HepG2 (cell line): ENCODE results near the gene PSMB9. TPM values are rescaled to one million over a fixed set of nuclear protein-coding genes. Genes with fewer than 3 reads are reported as not detected.

ENCODE experiments used
- ATAC-seq: fragments of 200-7000 bp; cut with Tn5 transposase; 3 replicates; pipeline ENCODE4 v1.9.1; 2020; ENCODE audit warnings: mild to moderate bottlenecking, moderate library complexity
- Bru-seq: library from RNA; stranded (reverse); fragments of 400-500 nt; gene quantifications from one replicate; lab custom pipeline; 2021; lab: Mats Ljungman, UMichigan
- BruChase-seq, 2 experiments: library from RNA; stranded (reverse); fragments of 400-500 nt; gene quantifications; one replicate each; lab custom pipeline; 2021; lab: Mats Ljungman, UMichigan
- BruUV-seq: library from RNA; stranded (reverse); fragments of 400-500 nt; replicated peaks from 2 replicates; lab custom pipeline; 2021; lab: Mats Ljungman, UMichigan
- CTCF ChIA-PET: fragments of 300-600 bp; formaldehyde crosslinking; extraction: SDS; loops from one replicate; lab custom pipeline; 2021; ENCODE audit warnings: low total read pairs, inconsistent platforms, low intra/inter-chr PET ratio; lab: Yijun Ruan, JAX
- POLR2A ChIA-PET: fragments of 350-600 bp; sonication (Branson Sonifier 250); formaldehyde crosslinking; loops from one replicate; lab custom pipeline; 2020; ENCODE audit warnings: antibody characterized with exemption, inconsistent platforms; lab: Yijun Ruan, JAX
- DNase-seq: peaks from one replicate; pipeline ENCODE4 v3.0.0-alpha.2; 2015; ENCODE audit warnings: low spot score
- FAIRE-seq: peaks from 3 replicates; lab custom pipeline; 2011; peaks lifted over from hg19 to GRCh38; lab: Jason Lieb, UNC
- H2AFZ ChIP-seq: one replicate; pipeline ENCODE4 v1.6.1; 2011; ENCODE audit warnings: low read length, inconsistent platforms
- H3K27ac ChIP-seq: fragments of 300-600 bp; 3 replicates; pipeline ENCODE4 v1.8.0; 2011; ENCODE audit warnings: mixed run types, mild to moderate bottlenecking, mixed read lengths, low read length, inconsistent platforms; ENCODE audit not compliant: insufficient read depth; ENCODE audit errors: extremely low read length
- H3K27me3 ChIP-seq, 2 experiments: fragments of 200-600 bp in 1 of 2; 2 replicates in 1 of 2; 3 replicates in 1 of 2; pipeline versions ENCODE4 v1.6.0 to v1.8.0; 2011; ENCODE audit warnings: low read length in 2 of 2, mild to moderate bottlenecking in 2 of 2, moderate library complexity in 2 of 2, inconsistent platforms in 1 of 2; ENCODE audit not compliant: insufficient read depth in 2 of 2, control insufficient read depth in 1 of 2
- H3K36me3 ChIP-seq, 2 experiments: fragments of 200-600 bp in 1 of 2; replicated peaks in 1 of 2; 2 replicates in 1 of 2; 3 replicates in 1 of 2; pipeline versions ENCODE4 v1.5.1 to v1.8.0; 2011; ENCODE audit warnings: low read length in 2 of 2, inconsistent platforms in 1 of 2; ENCODE audit not compliant: insufficient read depth in 2 of 2, control insufficient read depth in 1 of 2
- H3K4me1 ChIP-seq: 2 replicates; pipeline ENCODE4 v1.5.1; 2012; ENCODE audit warnings: low read length, inconsistent platforms; ENCODE audit not compliant: insufficient read depth
- H3K4me2 ChIP-seq: 2 replicates; pipeline ENCODE4 v1.6.0; 2011; ENCODE audit warnings: low read depth, low read length, inconsistent platforms
- H3K4me3 ChIP-seq, 3 experiments: fragments of 200-600 bp in 1 of 3; sonication (generic), shearing (Covaris generic) in 1 of 3; replicated peaks in 1 of 3; 2 replicates each; pipeline ENCODE4 v1.5.1; 2011 to 2016; ENCODE audit warnings: low read length in 3 of 3, inconsistent platforms in 2 of 3, low read depth in 2 of 3, mild to moderate bottlenecking in 2 of 3, control low read depth in 1 of 3, mixed read lengths in 1 of 3; ENCODE audit not compliant: insufficient read depth in 1 of 3
- H3K79me2 ChIP-seq: one replicate; pipeline ENCODE4 v1.6.1; 2011; ENCODE audit warnings: low read length, inconsistent platforms; ENCODE audit not compliant: insufficient read depth
- H3K9ac ChIP-seq: 2 replicates; pipeline ENCODE4 v1.6.0; 2011; ENCODE audit warnings: mild to moderate bottlenecking, low read depth, low read length, inconsistent platforms; ENCODE audit not compliant: insufficient read depth
- H3K9me3 ChIP-seq: 2 replicates; pipeline ENCODE4 v1.5.1; 2012; ENCODE audit warnings: mild to moderate bottlenecking, low read length
- H4K20me1 ChIP-seq: 2 replicates; pipeline ENCODE4 v1.6.0; 2011; ENCODE audit warnings: inconsistent platforms, mild to moderate bottlenecking, low read length, moderate library complexity; ENCODE audit not compliant: insufficient read depth
- CREB1 ChIP-seq, 2 experiments: fragments of 450-650 bp in 1 of 2; IDR thresholded peaks; 2 replicates each; pipeline ENCODE4 v1.6.1; 2016 to 2017; ENCODE audit warnings: control low read depth in 1 of 2, mild to moderate bottlenecking in 1 of 2, missing compliant biosample characterization in 1 of 2, missing genetic modification characterization in 1 of 2
- FOXC1 ChIP-seq: sonication (generic); formaldehyde crosslinking; IDR thresholded peaks from 2 replicates; pipeline ENCODE4 v1.8.0; 2022; ENCODE audit warnings: mild to moderate bottlenecking, missing genetic modification reagents, borderline replicate concordance
- MTERF4 ChIP-seq: sonication (generic); formaldehyde crosslinking; IDR thresholded peaks from 2 replicates; pipeline ENCODE4 v1.8.0; 2023; ENCODE audit warnings: mild to moderate bottlenecking, missing genetic modification reagents
- PCBP1 ChIP-seq: fragments of 200-400 bp; formaldehyde crosslinking; IDR thresholded peaks from 2 replicates; pipeline ENCODE4 v1.6.1; 2017; ENCODE audit warnings: mild to moderate bottlenecking, low read depth, low read length, borderline replicate concordance
- SCMH1 ChIP-seq: sonication (generic); formaldehyde crosslinking; IDR thresholded peaks from 2 replicates; pipeline ENCODE4 v1.9.0; 2021; ENCODE audit warnings: missing genetic modification reagents, mild to moderate bottlenecking, borderline replicate concordance
- TEF ChIP-seq: sonication (generic); formaldehyde crosslinking; IDR thresholded peaks from 2 replicates; pipeline ENCODE4 v1.5.0; 2020; ENCODE audit warnings: missing genetic modification reagents
- TP53 ChIP-seq: sonication (generic); formaldehyde crosslinking; conservative IDR thresholded peaks from 2 replicates; pipeline ENCODE4 v1.4.0; 2020; ENCODE audit warnings: missing genetic modification reagents
- TSC22D2 ChIP-seq: sonication (generic); formaldehyde crosslinking; IDR thresholded peaks from 2 replicates; pipeline ENCODE4 v1.5.1; 2020; ENCODE audit warnings: missing genetic modification reagents, mild to moderate bottlenecking, borderline replicate concordance
- ZMYM2 ChIP-seq: sonication (generic); formaldehyde crosslinking; IDR thresholded peaks from 2 replicates; pipeline ENCODE4 v1.8.0; 2022; ENCODE audit warnings: mild to moderate bottlenecking, missing genetic modification reagents
- ZNF644 ChIP-seq: IDR thresholded peaks from 2 replicates; pipeline ENCODE4 v1.6.1; 2016; ENCODE audit warnings: low read depth
- ZNF746 ChIP-seq: sonication (generic); formaldehyde crosslinking; IDR thresholded peaks from 2 replicates; pipeline ENCODE4 v1.8.0; 2022; ENCODE audit warnings: mild to moderate bottlenecking, missing genetic modification reagents
- WGBS: methylation state at CpG from one replicate; pipeline ENCODE4 v1.1.6; 2017; ENCODE audit warnings: low lambda C conversion rate; 5-methylcytosine and 5-hydroxymethylcytosine counted together
- in situ Hi-C: cut with HindIII; loops from 2 replicates; pipeline ENCODE4 v1.10.0; 2017; ENCODE audit warnings: low pct_unique_long_range_greater_than_20kb; ENCODE audit not compliant: extremely low pct_ligation_motif_present
- intact Hi-C: fragments of 100-400 bp; cut with micrococcal nuclease; formaldehyde crosslinking; loops from one replicate; pipeline ENCODE4 v1.10.0; 2022; ENCODE audit not compliant: unreplicated experiment
- long read RNA-seq, 2 experiments: library from RNA in 1 of 2; library from polyadenylated mRNA in 1 of 2; stranded (forward) in 1 of 2; unstranded in 1 of 2; transcript quantifications; one replicate each; pipeline ENCODE4 v2.0.0, GENCODE V29; 2019 to 2022
- polyA minus RNA-seq, 3 experiments: library from RNA; depleted of rRNA, polyadenylated mRNA; stranded (reverse); fragments of >200 nt; gene quantifications; 2 replicates each; pipeline ENCODE4 v1.2.3, GENCODE V29; 2011; ENCODE audit warnings: low replicate concordance in 1 of 3
- polyA plus RNA-seq, 8 experiments: library from polyadenylated mRNA; depleted of rRNA in 3 of 8; stranded (reverse) in 7 of 8; unstranded in 1 of 8; fragments of >200 nt; fragmentation: Illumina TruSeq in 4 of 8; extraction: Trizol in 4 of 8; gene quantifications; 2 replicates each; pipeline versions ENCODE4 v1.2.1 to v1.2.3, GENCODE V29; 2011 to 2016; ENCODE audit warnings: low read depth in 4 of 8, missing spikeins in 1 of 8, mixed read lengths in 1 of 8; ENCODE audit not compliant: insufficient read depth in 1 of 8
- total RNA-seq, 5 experiments: library from RNA; depleted of rRNA; stranded (reverse); fragments of >200 nt; fragmentation: Illumina TruSeq; extraction: Trizol; gene quantifications; 2 replicates each; pipeline ENCODE4 v1.2.3, GENCODE V29; 2016; ENCODE audit warnings: low read depth in 1 of 5
- TF ChIP-seq, protein P1 (sequence below): sonication (generic); formaldehyde crosslinking; IDR thresholded peaks from 2 replicates; pipeline ENCODE4 v1.8.1; 2023; ENCODE audit warnings: mild to moderate bottlenecking, moderate library complexity, missing genetic modification reagents

Gene PSMB9
- total RNA-seq (2016; rRNA removed; fragmentation: Illumina TruSeq; extraction: Trizol) (16.0 and 21.4 TPM in 2 replicates), polyA plus RNA-seq (2011; rRNA removed) (15.6 and 17.3 TPM in 2 replicates), polyA minus RNA-seq (2011; rRNA and poly(A)+ RNA removed; ENCODE audit: low replicate concordance) (7.4 and 20.2 TPM in 2 replicates), Bru-seq, nascent RNA (percentile 34 among the genes with signal in this experiment), BruChase-seq, experiment 1, labeled RNA remaining after a 6-hour chase (percentile 27 among the genes with signal in this experiment), BruChase-seq, experiment 2, labeled RNA remaining after a 2-hour chase (percentile 28 among the genes with signal in this experiment)
- total RNA-seq (2016; cell fraction: cytosol; rRNA removed; fragmentation: Illumina TruSeq; extraction: Trizol; ENCODE audit: low read depth) = 3.2 and 3.3 TPM in 2 replicates
- 17.4 and 26.1 TPM in 2 replicates for total RNA-seq (2016; cell fraction: insoluble cytoplasmic fraction; rRNA removed; fragmentation: Illumina TruSeq; extraction: Trizol)
- total RNA-seq (2016; cell fraction: membrane; rRNA removed; fragmentation: Illumina TruSeq; extraction: Trizol) = 4.3 and 5.5 TPM in 2 replicates
- total RNA-seq (2016; cell fraction: nucleus; rRNA removed; fragmentation: Illumina TruSeq; extraction: Trizol) = 5.0 and 6.6 TPM in 2 replicates
- 19.5 and 21.0 TPM in 2 replicates for polyA plus RNA-seq (2011; cell fraction: cytosol; rRNA removed)
- polyA plus RNA-seq (2011; cell fraction: nucleus; rRNA removed) = 4.4 and 5.1 TPM in 2 replicates
- 3.4 and 5.3 TPM in 2 replicates for polyA plus RNA-seq (2012)
- polyA plus RNA-seq (2016; cell fraction: cytosol; fragmentation: Illumina TruSeq; extraction: Trizol; ENCODE audit: low read depth) = 4.7 and 6.1 TPM in 2 replicates
- polyA plus RNA-seq (2016; cell fraction: insoluble cytoplasmic fraction; fragmentation: Illumina TruSeq; extraction: Trizol; ENCODE audit: low read depth) = 24.7 and 26.1 TPM in 2 replicates
- polyA plus RNA-seq (2016; cell fraction: membrane; fragmentation: Illumina TruSeq; extraction: Trizol; ENCODE audit: low read depth) = 4.7 and 6.1 TPM in 2 replicates
- 10.3 and 12.6 TPM in 2 replicates for polyA plus RNA-seq (2016; cell fraction: nucleus; fragmentation: Illumina TruSeq; extraction: Trizol; ENCODE audit: insufficient read depth, low read depth)
- 3.7 and 5.3 TPM in 2 replicates for polyA minus RNA-seq (2011; cell fraction: cytosol; rRNA and poly(A)+ RNA removed)
- polyA minus RNA-seq (2011; cell fraction: nucleus; rRNA and poly(A)+ RNA removed) = 2.3 and 4.8 TPM in 2 replicates
- long read RNA-seq, experiment 1, transcript PSMB9-207 (6 exons, 782 nt) = major isoform, 8 of 9 reads
- long read RNA-seq, experiment 1, partial matches to known transcripts = 1 of 9 reads
- long read RNA-seq, experiment 1, other reads (novel, unspliced or antisense) = 0 of 9 reads
- long read RNA-seq, experiment 2, transcript PSMB9-207 (6 exons, 782 nt) = major isoform, 7 of 10 reads
- long read RNA-seq, experiment 2, partial matches to known transcripts = 1 of 10 reads
- long read RNA-seq, experiment 2, other reads (novel, unspliced or antisense) = 2 of 10 reads

GRCh38 chr6:32853541-32854375 is at the start of gene PSMB9, which contains the start of gene TAP1:
Gene PSMB9 (plus strand): TSS chr6:32854192. CDS start chr6:32854230, 38 bp downstream.
Gene TAP1 (minus strand): TSS chr6:32853704. CDS start chr6:32853636, 68 bp downstream.
- FAIRE-seq = peak; percentile 60
- BruUV-seq = no TSS peak
- intact Hi-C loops = loop anchor here (1.0 kb wide), 2 partner anchors 9 to 15 kb away; partner anchors contain the start of genes PSMB8 and TAP2
- TF ChIP-seq, protein P1, sequence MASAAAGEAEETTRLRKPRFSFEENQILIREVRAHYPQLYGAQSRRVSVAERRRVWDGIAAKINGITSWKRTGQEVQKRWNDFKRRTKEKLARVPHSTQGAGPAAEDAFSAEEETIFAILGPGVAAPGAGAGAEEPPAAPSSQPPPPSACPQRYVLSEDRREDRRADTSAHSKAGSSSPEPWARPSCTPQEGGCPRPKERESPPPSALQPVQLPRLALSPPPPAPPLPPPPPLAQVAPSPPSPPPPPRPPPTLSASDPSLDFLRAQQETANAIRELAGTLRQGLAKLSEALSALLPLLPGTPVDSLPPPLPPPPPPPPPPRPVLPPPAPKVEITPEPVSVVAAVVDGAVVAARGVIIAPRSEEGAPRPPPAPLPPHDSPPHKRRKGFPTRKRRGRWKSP (CRISPR knock-in tag) = peak; percentile 100
- TF ChIP-seq TSC22D2 = no peak
- no peak for TF ChIP-seq SCMH1 (CRISPR knock-in tag)
- TF ChIP-seq MTERF4 = peak; percentile 58
- TF ChIP-seq ZNF746 = no peak; the same call in 1 of the 2 replicates
- no peak for TF ChIP-seq PCBP1
- no peak for TF ChIP-seq ZNF644 (CRISPR knock-in tag)
- peak; percentile 94 for TF ChIP-seq CREB1 (IDR thresholded peaks at IDR 0.05)
- TF ChIP-seq CREB1 (CRISPR knock-in tag; IDR thresholded peaks at IDR 0.05) = peak; percentile 96
- 0 out of 2 replicates have a peak, but pooled peaks have one; percentile 69 for TF ChIP-seq TP53 (CRISPR knock-in tag)
- no peak for TF ChIP-seq FOXC1 (CRISPR knock-in tag)
- no peak; the same call in 1 of the 2 replicates for TF ChIP-seq ZMYM2 (CRISPR knock-in tag)
- TF ChIP-seq TEF = peak; percentile 56; the same call in 1 of the 2 replicates

More at GRCh38 chr6:32853541-32854375, at the start of gene PSMB9, which contains the start of gene TAP1:
- H3K79me2 ChIP-seq = no peaks in the 10 kb centered on the region
- in situ Hi-C loops = no loop called here
- DNase-seq = peak; percentile 88
- peak within 1 kb of the TSS; percentile 98 for H3K4me2 ChIP-seq
- peaks cover 0 to 6% of the 10 kb centered on the region in 2 experiments; a peak in 1 of 5 replicates for H3K36me3 ChIP-seq
- CTCF ChIA-PET = interaction anchor here (0.7 to 2.4 kb wide), 4 partner anchors 12 to 28 kb away, joined by 4 to 39 read pairs (median 4); partner anchors contain the start of gene TAP2
- H3K9ac ChIP-seq = peak within 1 kb of the TSS; percentile 72
- POLR2A ChIA-PET = interaction anchor here (0.6 to 3.8 kb wide), 6 partner anchors 8 to 117 kb away, joined by 4 to 69 read pairs (median 26); partner anchors contain the start of genes BRD2, PSMB8 and TAP2
- H3K27ac ChIP-seq = peak within 1 kb of the TSS; percentile 62
- H3K9me3 ChIP-seq = no peaks in the 10 kb centered on the region
- under 1% methylated on average over 41 of the region's 68 CpGs for WGBS
- peak; percentile 89 for ATAC-seq
- no peaks in the 10 kb centered on the region for H4K20me1 ChIP-seq
- peak within 1 kb of the TSS; percentile 93 to 96 (median 95) for H3K4me3 ChIP-seq
- peak within 1 kb of the TSS; percentile 91 for H2AFZ ChIP-seq
- no peaks in the 10 kb centered on the region; a peak in 1 of 5 replicates for H3K27me3 ChIP-seq
- peaks cover 26% of the 10 kb centered on the region for H3K4me1 ChIP-seq
